Measurements from ENCODE around the gene ADGRB3.
"Not testable (repeated sequence)": the region's sequence is repeated elsewhere in the genome, so short reads cannot be mapped to it uniquely, and the experiment has no call there.

The ADGRB3 gene

DNA sequence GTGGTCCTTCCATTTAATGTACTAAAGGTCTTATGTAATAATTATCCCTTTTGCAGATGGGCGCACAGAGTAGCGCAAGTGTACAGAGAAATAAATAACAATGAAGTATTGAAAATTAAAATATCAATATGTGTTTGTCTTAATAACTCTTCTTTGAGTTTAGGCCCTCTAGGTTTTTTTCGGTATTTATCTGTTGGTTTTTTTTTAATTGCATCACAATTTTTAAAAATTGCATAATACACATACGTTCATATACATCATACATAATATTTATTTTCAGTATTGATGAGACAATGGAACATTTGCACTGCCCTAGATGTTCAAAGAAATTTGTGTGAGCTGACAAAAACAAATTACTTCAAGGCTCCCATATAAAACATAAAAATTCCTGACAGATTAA is 15.1 kb downstream of the ADGRB3 start:
- no peak for DNase-seq

DNA sequence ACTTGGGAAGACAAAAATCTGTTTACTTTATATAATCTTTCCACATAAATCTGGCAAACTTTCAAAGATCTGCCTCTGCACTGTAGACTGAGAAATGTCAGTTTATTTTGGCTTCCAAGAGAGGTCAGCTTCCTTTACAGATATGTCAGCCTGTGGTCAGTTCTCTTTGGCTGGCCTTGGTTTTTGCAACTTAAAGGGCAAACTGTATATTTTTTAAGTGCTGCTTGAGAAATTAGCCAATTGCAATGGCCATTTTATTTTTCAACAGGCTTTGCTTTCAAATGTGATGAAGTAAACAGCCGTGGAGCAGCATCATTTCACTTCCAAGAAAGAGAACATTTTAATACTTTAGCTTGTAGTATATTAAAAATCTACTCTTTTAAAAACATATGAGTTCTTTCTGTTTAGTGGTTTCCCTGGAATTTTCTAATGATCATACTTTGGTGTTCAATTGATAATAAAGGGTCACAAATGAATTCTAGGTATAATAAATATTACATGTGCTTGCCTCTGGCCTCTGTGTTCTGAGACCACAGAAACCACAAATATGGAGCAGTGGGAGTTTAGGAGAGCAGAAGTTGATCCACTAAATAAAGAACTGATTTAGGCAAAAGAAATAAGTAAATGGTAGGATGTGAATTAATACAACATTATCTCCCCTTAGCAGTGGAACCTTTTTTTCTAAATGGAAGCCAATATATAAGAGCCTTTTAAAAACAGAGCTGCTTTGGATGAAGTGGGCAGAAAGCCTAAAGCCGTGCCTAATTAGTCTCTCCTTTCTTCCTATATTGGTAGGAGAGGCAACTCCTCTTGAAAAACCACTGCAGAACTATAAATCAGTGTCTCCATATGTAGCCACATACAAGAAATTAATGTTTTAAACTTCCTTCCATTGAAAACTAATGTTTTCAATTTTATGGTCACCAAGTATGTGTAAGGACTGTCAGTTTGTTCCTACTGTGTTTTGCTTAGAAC is 16.2 kb downstream of the ADGRB3 start:
- no peak for DNase-seq

- no peak for DNase-seq
Measured at GRCh38 chr6:68652117-68652536, 17.0 kb downstream of the ADGRB3 start.

- no peak for DNase-seq
Measured at GRCh38 chr6:68653074-68653705, 18.1 kb downstream of the ADGRB3 start.

DNA sequence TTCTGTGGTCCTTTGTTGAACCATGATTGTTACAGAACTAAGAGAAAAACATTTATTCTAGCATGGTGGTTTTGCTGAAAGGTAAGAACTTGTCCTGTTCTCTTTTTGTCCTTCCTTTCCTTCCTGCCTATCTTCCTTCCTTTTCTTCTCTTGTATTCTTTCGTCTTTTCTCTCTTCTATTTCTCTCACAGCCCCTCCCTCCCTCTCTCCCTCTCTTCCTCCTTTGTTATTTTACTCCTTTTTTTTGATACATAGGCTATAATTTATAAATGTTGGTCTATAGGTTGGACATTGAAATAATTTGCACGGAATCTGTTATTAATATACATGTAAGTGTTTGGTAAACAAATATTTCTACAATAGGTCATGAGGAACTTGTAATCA is 18.6 kb downstream of the ADGRB3 start:
- no peak for DNase-seq

DNA sequence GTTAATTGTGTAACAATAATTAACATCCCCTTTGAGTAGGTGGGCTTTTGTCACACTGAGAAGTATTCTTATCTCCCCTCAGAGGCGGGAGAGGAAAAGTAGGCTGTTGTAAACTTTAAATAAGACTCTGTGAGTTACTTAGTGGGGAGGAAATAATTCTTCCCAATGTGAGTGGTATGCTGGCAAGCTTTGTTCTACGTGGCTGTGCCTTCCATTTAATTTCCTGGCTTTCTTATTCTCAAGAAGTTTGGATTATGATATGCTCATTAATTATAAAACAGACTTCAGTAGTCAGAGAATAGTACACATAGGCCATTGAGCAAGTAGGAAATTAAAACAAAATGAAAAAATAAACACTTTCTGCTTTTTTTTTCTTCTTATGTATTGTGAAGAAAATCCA is 19.1 kb downstream of the ADGRB3 start:
- no peak for DNase-seq

DNA sequence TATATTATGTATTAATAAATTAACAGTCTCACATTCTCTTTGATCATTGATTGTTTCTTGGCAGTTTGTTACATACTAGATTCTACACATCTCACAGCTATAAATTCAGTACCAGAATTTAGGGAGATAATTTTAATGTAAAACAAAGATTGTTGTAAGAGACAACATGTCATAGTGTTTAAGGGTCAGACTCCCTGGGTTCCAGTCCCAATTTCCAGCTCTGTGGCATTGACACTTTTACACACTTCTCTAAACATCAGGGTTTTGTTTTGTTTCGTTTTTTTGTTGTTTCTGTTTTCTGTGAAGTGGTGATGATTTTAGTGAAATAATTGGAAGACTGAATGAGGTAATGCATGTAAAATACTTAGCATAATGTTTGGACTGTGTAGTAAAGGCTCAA is 19.9 kb downstream of the ADGRB3 start:
- DNase-seq, result no peak

DNA sequence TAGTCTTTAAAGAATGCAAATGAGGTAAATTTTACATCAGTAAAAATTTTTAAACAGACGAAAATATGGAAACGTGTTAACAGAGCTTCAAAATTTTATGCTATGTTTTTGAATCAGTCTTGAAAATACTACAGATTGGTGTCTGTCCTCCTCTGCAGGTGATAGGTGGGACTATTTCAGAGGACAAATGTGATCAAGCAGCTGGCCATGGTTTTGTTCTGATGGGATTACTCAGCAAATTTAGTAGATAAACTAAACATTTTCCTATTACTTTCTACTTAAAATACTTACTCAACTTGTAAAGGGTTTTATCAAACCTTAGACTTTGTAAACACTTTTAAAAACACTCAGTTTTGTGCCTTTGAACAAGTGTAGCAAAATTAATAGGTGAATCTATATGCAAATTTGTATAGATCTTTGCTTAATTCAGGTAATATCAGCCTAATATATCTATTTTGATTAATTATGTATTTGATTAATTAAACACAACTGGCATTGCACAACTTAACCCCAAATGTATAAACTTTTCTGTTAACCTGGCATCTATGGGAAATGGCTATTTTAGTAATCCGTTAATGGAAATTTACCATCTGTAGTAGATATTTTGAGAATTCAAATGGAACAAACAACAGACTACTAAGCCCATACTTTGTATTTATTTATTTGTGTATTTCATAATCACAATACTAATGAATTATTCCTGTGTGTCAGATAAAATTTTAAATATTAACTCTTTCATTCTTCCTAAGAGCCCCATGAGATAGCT is 22.5 kb downstream of the ADGRB3 start:
- no peak for DNase-seq

GRCh38 chr6:68658338-68658737 is 23.3 kb downstream of the ADGRB3 start:
- no peak for DNase-seq

GRCh38 chr6:68673255-68673654 is 38.2 kb downstream of the ADGRB3 start:
- no peak for DNase-seq

DNA sequence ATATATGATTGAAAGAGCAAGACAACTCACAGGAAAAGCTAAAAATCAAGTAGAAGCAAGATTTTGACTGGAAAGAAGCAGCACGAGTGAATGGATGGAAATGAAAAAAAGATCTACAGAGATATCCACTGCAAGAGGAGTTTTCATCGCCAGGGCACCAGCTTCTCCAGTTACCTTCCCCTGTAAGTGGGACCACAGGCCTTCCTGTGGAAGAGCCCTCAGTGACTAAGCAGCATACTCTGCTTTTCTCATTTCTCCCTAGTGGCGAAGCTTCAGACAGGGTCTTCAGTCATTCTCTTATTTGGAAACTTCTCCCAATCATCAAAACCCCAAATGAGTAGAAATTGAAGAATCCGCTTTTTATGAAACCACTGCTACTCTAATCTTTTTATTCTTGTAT is 40.5 kb downstream of the ADGRB3 start:
- DNase-seq, result no peak

GRCh38 chr6:68676094-68676493 is 41.0 kb downstream of the ADGRB3 start:
- not testable (repeated sequence) for DNase-seq

DNA sequence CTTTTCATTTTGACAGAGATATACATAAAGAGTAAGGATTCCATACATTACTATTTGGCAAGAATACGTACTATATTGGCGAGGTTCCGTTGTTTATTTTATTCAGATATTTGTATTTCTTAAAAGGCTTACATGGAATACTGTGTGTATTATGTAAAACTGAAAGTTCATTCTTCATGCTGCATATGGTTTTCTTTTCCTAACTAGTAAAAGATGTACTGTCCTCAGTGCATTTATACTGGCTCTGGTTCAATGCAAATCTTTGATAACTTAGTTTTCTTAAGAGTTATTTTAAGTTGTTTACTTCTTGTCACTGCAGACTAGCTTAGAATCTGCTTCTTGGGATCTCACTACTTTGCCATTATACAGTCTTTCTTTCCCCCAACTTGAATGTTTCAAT is 42.0 kb downstream of the ADGRB3 start:
- no peak for DNase-seq

GRCh38 chr6:68679399-68679798 is 44.3 kb downstream of the ADGRB3 start:
- DNase-seq, result no peak

GRCh38 chr6:68680264-68680663 is 45.2 kb downstream of the ADGRB3 start:
- DNase-seq, result no peak

DNA sequence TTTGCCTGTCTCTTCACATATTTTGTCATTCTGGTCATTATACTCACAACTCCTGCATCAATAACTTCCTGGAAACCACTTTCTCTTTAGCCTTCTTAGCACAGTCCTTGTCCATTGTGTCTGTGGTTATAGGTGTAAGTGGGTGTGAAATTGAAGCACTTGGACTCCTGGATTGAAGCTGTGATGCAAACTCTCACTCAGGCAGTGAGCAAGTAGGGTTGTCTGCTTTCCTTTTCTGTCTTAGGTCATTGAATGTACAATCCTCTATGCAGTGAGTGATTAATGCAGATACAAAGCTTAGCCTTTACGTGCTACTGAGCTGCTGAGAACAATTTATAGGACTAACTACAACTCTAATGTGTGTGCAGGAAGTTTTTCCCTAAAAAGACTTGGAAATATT is 54.8 kb downstream of the ADGRB3 start:
- no peak for DNase-seq

DNA sequence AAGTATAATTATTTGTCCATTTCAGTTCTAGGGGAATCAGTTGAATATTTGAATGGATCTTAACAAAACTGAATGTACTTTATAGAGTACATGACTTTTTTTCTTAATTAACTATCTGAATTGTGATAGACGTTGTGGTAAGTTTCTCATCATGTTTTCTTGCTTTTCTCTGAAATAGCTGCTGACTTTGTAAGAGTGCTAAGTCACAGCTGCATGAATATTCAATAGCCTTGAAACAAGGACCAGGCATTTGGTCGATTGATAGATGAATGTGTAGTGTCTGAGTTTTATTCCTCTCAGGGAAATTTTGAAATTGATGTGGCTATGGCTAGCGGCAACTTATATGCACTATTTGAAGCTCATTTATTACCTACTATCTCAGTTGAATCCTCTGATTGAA is 56.0 kb downstream of the ADGRB3 start:
- no peak for DNase-seq

- no peak for DNase-seq
Measured at GRCh38 chr6:68693271-68693670, 58.2 kb downstream of the ADGRB3 start.

DNA sequence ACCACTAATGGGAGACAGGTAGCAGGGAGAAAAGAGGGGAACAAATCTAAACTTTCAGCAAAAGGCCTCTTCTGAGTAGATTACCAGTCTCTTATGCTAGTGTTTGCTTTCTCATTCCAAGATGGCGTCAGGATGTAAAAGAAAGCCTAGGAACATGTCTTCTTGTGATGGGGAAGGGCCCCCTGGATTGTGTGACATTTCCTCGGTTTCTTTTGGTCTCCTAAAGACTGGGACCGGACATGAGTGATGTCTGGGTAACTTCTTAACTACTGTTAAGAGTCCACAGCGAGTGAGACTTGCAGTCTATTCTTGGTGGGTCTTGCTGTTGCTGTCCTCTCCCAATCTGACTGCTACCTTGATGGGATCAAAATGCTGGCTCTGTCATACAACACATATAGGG is 60.3 kb downstream of the ADGRB3 start:
- DNase-seq, result no peak

DNA sequence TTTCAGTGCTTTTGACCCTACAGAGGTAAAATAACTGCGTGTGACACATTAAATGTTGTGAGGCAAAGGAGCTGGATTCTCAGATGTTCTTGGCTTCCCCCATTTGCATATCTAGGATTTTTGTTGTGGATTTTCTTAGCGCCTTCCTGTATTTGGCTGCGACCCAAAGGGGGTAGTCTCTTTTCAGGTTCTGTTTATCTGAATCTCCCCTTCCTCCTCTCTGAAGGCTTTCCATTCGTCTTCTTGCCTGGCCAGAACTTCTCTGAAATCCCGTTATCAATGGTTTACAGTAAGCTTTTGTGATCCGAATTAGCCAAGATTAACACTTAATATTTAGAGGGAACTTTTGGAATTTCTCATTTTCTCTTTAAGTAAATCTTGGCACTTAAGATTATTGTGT is 60.8 kb downstream of the ADGRB3 start:
- DNase-seq, result no peak

DNA sequence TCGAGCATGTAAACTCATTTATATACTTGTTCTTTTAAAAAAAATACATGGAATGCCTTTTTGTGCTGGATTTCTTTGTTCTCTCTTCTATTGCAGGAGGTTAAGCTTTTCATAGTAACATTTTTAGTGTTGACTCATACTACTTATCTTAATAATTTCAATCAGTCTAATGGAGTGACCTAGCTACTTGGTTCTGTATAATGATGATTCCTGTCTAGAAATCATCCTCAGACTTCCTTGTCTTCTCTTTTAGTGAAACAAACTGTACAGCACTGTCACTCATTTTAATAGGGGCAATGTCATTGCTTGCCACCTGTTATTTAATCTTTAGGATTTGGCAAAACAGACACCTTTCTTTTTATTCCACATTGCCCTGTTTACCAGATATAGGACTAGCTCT is 62.3 kb downstream of the ADGRB3 start:
- no peak for DNase-seq

DNA sequence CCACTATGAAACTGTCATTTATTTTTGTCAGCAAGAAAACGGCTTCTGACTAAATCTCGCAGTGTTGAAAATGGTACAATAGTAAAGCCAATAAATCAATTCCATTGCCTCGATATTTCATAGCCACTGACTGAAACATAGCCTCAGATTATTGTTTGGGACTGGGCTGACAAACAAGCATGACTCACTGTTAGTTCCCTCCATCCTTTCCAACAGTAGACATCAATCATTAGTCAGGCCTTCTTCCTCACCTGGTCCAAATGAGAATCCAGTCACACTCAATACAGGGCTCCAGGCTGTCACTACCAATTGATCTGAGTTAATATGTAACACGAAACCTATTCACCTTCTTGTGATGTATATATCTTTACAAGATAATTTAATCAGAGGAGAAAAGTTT is 66.1 kb downstream of the ADGRB3 start:
- DNase-seq, result no peak

DNA sequence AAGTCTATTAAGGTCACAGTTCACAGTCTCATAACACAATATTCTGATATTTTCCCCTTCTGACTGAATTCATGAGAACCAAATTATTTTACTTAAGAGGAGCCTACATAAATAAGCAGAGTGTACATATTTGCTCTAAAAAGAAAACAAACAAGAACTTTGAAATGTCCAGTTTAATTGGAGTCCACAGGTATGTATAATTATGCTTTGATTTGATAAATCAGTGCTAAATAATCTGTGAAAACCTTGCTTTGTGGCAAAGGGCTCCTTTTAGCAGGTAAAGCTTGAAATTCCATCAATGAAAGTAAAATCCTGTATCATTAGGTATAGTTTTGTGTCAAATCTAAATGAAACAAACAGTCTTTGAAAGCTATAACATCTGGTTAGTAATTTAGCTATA is 69.4 kb downstream of the ADGRB3 start:
- DNase-seq, result no peak

GRCh38 chr6:68709091-68709490 is 74.0 kb downstream of the ADGRB3 start:
- DNase-seq, result no peak
